Caco-2 (cell line): Measurements from ENCODE around the gene IRF4. TPM values are rescaled to one million over a fixed set of nuclear protein-coding genes. Genes with fewer than 3 reads are reported as not detected.

Source experiments
- BruUV-seq: library from RNA; stranded (reverse); fragments of 400-500 nt; replicated peaks from 2 replicates; lab custom pipeline; 2021; lab: Mats Ljungman, UMichigan
- CTCF ChIA-PET: fragments of 300-600 bp; sonication (Branson Sonifier 250); formaldehyde crosslinking; loops from one replicate; lab custom pipeline; 2022; ENCODE audit warnings: antibody characterized with exemption; lab: Charles Lee
- POLR2A ChIA-PET: fragments of 300-600 bp; sonication (Branson Sonifier 250); formaldehyde crosslinking; loops from one replicate; lab custom pipeline; 2022; ENCODE audit warnings: antibody characterized with exemption; lab: Charles Lee
- DNase-seq, 2 experiments: peaks; one replicate each; pipeline versions ENCODE4 v3.0.0 to v3.0.0-alpha.2; 2020 to 2022
- H3K27me3 ChIP-seq: replicated peaks from 2 replicates; pipeline ENCODE4 v1.6.0; 2011; ENCODE audit warnings: low read length; ENCODE audit not compliant: control insufficient read depth, insufficient read depth
- H3K36me3 ChIP-seq: 2 replicates; pipeline ENCODE4 v1.5.1; 2011; ENCODE audit warnings: low read length; ENCODE audit not compliant: control insufficient read depth, insufficient read depth
- H3K4me1 ChIP-seq: fragments of 250-450 bp; sonication (Bioruptor Pico); 2 replicates; pipeline ENCODE4 v1.5.1; 2020; ENCODE audit warnings: mild to moderate bottlenecking
- H3K4me3 ChIP-seq: 2 replicates; pipeline ENCODE4 v1.5.1; 2011; ENCODE audit warnings: low read depth, mild to moderate bottlenecking, control low read depth, low read length
- H3K9me3 ChIP-seq: fragments of 250-450 bp; sonication (Bioruptor Pico); 2 replicates; pipeline ENCODE4 v1.5.1; 2020; ENCODE audit warnings: mild to moderate bottlenecking, moderate library complexity
- H3K27ac Mint-ChIP-seq: one replicate; pipeline ENCODE4 v1.8.0; 2022; ENCODE audit warnings: mixed read lengths; ENCODE audit not compliant: unreplicated experiment
- H3K27me3 Mint-ChIP-seq: one replicate; pipeline ENCODE4 v1.8.0; 2022; ENCODE audit warnings: mixed read lengths; ENCODE audit not compliant: insufficient read depth, unreplicated experiment
- H3K36me3 Mint-ChIP-seq: one replicate; pipeline ENCODE4 v1.8.0; 2022; ENCODE audit warnings: mild to moderate bottlenecking, mixed read lengths; ENCODE audit not compliant: insufficient read depth, unreplicated experiment
- H3K4me1 Mint-ChIP-seq: one replicate; pipeline ENCODE4 v1.8.0; 2022; ENCODE audit warnings: low read depth, mixed read lengths; ENCODE audit not compliant: unreplicated experiment
- H3K4me3 Mint-ChIP-seq: one replicate; pipeline ENCODE4 v1.8.0; 2022; ENCODE audit warnings: mild to moderate bottlenecking, moderate library complexity, mixed read lengths; ENCODE audit not compliant: unreplicated experiment
- H3K9me3 Mint-ChIP-seq: one replicate; pipeline ENCODE4 v1.8.0; 2022; ENCODE audit warnings: mixed read lengths; ENCODE audit not compliant: unreplicated experiment
- CTCF ChIP-seq, 2 experiments: fragments of 200-600 bp in 1 of 2; IDR thresholded peaks; 1 replicate in 1 of 2; 2 replicates in 1 of 2; pipeline versions ENCODE4 v1.5.1 to v1.8.0; 2011 to 2022; ENCODE audit warnings: antibody characterized with exemption in 1 of 2, control low read depth in 1 of 2, inconsistent platforms in 1 of 2, low read depth in 1 of 2, low read length in 1 of 2, mild to moderate bottlenecking in 1 of 2, moderate library complexity in 1 of 2; ENCODE audit not compliant: insufficient read depth in 1 of 2, severe bottlenecking in 1 of 2, unreplicated experiment in 1 of 2
- intact Hi-C: fragments of 100-400 bp; cut with micrococcal nuclease; formaldehyde crosslinking; loops from one replicate; pipeline ENCODE4 v1.10.0; 2022; ENCODE audit not compliant: unreplicated experiment
- total RNA-seq: library from RNA; stranded (reverse); gene quantifications from 2 replicates; pipeline ENCODE4 v1.2.3, GENCODE V29; 2022

IRF4 gene
- total RNA-seq, 1 experiment from 2014 or later, result not detected

GRCh38 chr6:358847-359246 is 32.7 kb upstream of the IRF4 start:
- Mint-ChIP-seq H3K4me1 (no peaks in the 10 kb centered on the region), H3K27ac (no peak overlapping the region), H3K4me3 (no peak overlapping the region), H3K27me3 (no peaks in the 10 kb centered on the region), H3K9me3 (peaks cover under 1% of the 10 kb centered on the region), H3K36me3 (no peaks in the 10 kb centered on the region)
- intact Hi-C loops, result no loop called here
- no peak for DNase-seq
- no peak for TF ChIP-seq CTCF (IDR thresholded peaks at IDR 0.05; ENCODE audit: insufficient read depth in 1 of 2, low read depth in 1 of 2, low read length in 1 of 2, severe bottlenecking in 1 of 2, unreplicated experiment in 1 of 2)
- H3K4me3 ChIP-seq, result no peak overlapping the region
- H3K36me3 ChIP-seq, result no peaks in the 10 kb centered on the region
- no peaks in the 10 kb centered on the region for H3K4me1 ChIP-seq
- peaks cover 5% of the 10 kb centered on the region; the same call in 1 of the 2 replicates for H3K9me3 ChIP-seq
- no peaks in the 10 kb centered on the region for H3K27me3 ChIP-seq
- CTCF ChIA-PET, result no interaction called here
- BruUV-seq, result no TSS peak
- POLR2A ChIA-PET, result no interaction called here

DNA sequence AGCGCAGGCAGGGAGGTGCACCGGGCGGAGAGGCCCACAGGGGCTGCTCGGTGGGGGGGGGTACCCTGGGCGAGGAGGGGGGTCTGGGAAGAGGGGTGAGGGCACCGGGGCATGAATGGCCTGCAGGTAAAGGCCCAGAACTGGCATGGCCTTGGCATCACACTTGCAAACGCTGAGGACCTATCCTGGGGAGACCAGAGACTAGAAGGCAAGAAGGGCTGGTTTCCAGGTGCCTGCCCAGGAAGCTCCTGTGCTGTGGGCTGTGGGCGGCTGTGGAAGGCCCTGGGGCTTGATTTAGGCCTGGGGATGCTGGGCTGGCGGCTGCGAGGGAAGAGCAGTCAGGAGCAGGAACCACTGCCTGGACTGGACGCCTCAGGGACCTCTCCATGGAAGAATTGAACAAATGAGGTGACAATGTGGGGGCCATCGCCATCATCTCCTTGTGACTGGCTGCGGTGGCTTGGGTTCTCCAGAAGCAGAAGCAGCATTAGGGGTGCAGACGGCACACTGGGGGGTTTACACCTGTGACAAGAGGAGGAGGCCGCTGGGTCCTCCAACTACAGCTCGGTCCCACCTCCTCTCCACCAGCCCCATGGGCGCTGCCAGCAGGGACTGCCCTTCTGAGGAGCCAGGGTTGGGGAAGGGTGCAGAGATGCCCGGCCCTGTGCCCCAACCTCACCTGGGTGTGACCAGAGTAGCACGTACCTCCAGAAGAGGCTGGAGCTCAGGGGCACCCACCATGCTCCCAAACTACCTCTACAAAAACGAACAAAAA is 32.1 kb upstream of the IRF4 start:
- H3K4me3 Mint-ChIP-seq, result no peak overlapping the region
- peaks cover 7% of the 10 kb centered on the region for H3K9me3 Mint-ChIP-seq
- Histone ChIP-seq H3K9me3 (peaks cover 6% of the 10 kb centered on the region; the same call in 1 of the 2 replicates), H3K4me1 (no peaks in the 10 kb centered on the region), H3K27me3 (no peaks in the 10 kb centered on the region), H3K4me3 (no peak overlapping the region), H3K36me3 (no peaks in the 10 kb centered on the region)
- no peaks in the 10 kb centered on the region for H3K36me3 Mint-ChIP-seq
- DNase-seq, result no peak
- POLR2A ChIA-PET, result no interaction called here
- BruUV-seq, result no TSS peak
- H3K27ac Mint-ChIP-seq, result no peak overlapping the region
- H3K27me3 Mint-ChIP-seq, result no peaks in the 10 kb centered on the region
- CTCF ChIA-PET, result no interaction called here
- H3K4me1 Mint-ChIP-seq, result no peaks in the 10 kb centered on the region
- intact Hi-C loops, result no loop called here
- TF ChIP-seq CTCF (IDR thresholded peaks at IDR 0.05; ENCODE audit: insufficient read depth in 1 of 2, low read depth in 1 of 2, low read length in 1 of 2, severe bottlenecking in 1 of 2, unreplicated experiment in 1 of 2), result no peak

DNA sequence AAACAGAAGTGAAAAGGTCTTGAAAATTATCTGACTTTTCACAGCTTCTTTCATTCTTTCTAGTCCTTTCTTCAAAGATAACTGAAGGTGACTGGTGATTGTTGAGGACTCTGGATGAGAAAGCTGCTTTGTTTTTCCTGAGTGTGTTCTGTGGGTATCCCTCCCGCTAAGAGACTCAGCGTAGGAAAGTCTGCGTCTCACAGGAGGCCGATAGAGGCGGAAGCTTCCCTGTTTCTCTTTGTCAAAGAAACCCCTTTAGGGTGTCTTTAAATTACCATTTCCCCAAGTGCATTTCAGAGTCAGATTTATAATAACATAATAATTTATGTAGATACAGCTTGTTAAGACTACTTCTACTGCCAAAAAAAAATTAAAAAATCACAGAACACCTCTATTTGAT is 31.2 kb upstream of the IRF4 start:
- intact Hi-C loops, result no loop called here
- H3K4me3 ChIP-seq, result no peak overlapping the region
- H3K9me3 Mint-ChIP-seq, result peaks cover 12% of the 10 kb centered on the region
- no peaks in the 10 kb centered on the region for H3K36me3 Mint-ChIP-seq
- H3K27ac Mint-ChIP-seq, result no peak overlapping the region
- H3K36me3 ChIP-seq, result no peaks in the 10 kb centered on the region
- H3K4me3 Mint-ChIP-seq, result no peak overlapping the region
- H3K27me3 Mint-ChIP-seq, result no peaks in the 10 kb centered on the region
- DNase-seq, result no peak
- H3K9me3 ChIP-seq, result peaks cover 6% of the 10 kb centered on the region; the same call in 1 of the 2 replicates
- H3K4me1 Mint-ChIP-seq, result no peaks in the 10 kb centered on the region
- H3K27me3 ChIP-seq, result no peaks in the 10 kb centered on the region
- POLR2A ChIA-PET, result no interaction called here
- H3K4me1 ChIP-seq, result no peaks in the 10 kb centered on the region
- no peak for TF ChIP-seq CTCF (IDR thresholded peaks at IDR 0.05; ENCODE audit: insufficient read depth in 1 of 2, low read depth in 1 of 2, low read length in 1 of 2, severe bottlenecking in 1 of 2, unreplicated experiment in 1 of 2)
- CTCF ChIA-PET, result no interaction called here
- no TSS peak for BruUV-seq
